Inferior parietal cortex (tissue), 1 donor: ENCODE results near the gene LBR.
A peak's percentile ranks its signal among the peaks of the same experiment; 100 is the strongest.

Experiments
- DNase-seq: peaks from one replicate; pipeline ENCODE4 v3.0.0-alpha.2; 2016; ENCODE audit errors: extremely low spot score

Gene LBR

GRCh38 chr1:225464851-225465792 lies 37.3 kb upstream of the LBR start:
- no peak for DNase-seq

DNA sequence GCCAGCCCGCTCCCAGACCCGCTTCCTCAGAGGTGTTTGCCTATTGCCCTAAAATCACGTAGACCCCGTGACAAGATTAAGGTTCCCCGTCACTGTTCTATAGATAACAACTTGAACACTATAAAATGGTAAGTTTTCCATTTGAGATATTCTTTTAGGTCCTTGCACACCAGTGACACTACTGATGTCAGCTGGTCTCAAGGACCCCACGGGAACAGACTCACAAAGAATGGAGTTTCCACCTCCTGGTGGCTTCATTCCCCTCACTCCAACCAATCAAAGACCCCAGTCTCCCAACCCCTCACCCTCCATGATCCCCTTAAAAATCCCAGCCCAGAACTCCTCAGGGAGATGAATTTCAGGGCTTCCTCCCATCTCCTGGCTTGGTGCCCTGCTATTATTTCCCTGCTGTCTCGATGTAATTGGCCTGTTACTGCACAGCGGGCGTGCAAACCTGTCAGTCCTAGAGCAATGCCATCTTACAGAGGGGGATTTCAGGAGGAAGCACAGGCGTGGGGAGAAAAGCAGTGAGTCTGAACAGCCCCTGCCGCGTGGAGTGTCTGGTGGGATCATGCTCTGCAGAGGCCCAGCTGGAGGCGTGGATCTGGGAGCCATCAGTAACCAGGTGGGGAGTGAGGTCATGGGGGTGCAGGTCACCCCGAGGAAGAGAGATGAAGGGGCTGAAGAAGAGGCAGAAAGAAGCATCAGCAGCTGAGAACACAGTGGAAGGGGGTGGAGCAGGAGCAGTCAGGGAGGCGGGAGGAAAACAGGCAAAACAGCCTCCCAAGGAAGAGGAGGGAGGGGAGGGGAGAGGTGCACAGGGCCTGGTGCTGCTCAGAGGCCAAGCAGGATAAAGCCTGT lies 35.1 kb upstream of the LBR start:
- DNase-seq, result no peak

DNA sequence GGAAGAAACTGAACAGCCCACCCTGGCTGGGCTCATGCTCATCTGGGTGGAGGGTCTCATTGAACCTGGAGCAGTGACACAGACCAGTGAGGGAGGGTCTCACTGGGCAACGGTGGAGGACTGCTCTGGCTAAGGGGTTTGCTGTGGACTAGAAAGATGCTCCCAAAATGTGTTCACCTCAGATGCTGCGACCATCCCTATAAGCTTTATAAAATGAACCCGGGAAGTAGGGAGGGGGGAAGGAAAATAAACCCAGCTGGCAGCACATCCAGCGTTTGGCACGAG lies 34.5 kb upstream of the LBR start:
- DNase-seq, result no peak

- DNase-seq, result no peak
Observed at GRCh38 chr1:225461533-225462428, 33.9 kb upstream of the LBR start.

DNA sequence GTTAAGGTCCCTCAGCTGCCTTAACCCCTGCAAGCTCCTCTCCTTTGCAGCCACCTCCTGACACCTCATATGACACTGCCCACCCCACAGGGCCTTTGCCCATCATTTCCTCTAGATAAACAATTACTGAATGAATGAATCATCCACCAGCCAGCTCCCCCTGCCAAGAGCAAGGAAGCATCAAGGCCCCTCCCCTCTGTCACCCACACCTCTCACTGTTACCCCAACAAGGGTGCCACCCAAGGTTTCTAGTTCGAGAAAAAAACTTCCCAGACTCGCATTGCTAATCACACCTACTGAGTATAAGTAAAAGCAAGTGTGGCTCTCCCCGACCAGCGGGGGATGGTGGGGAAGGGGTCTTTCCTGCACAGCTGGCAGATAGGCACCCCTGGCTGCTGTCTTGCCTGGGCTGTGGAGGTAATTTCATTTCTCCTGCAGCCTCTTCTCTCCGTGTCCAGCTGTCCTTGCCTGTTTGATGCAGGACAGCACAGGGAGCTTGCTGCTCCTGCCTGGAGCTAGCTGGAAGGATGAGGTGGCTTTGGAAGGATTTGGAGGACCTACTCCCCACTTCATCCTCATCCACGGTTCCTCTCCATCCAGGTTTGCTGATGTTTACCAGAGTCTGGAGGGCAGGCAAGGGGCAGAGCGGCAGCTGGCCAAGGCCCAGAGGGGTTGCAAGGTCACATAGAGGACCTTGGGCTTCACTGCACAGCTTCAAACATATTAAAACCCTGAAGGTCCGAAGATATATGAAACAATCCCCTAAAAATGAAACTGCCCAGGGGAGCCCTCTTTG lies 33.1 kb upstream of the LBR start:
- no peak for DNase-seq

DNA sequence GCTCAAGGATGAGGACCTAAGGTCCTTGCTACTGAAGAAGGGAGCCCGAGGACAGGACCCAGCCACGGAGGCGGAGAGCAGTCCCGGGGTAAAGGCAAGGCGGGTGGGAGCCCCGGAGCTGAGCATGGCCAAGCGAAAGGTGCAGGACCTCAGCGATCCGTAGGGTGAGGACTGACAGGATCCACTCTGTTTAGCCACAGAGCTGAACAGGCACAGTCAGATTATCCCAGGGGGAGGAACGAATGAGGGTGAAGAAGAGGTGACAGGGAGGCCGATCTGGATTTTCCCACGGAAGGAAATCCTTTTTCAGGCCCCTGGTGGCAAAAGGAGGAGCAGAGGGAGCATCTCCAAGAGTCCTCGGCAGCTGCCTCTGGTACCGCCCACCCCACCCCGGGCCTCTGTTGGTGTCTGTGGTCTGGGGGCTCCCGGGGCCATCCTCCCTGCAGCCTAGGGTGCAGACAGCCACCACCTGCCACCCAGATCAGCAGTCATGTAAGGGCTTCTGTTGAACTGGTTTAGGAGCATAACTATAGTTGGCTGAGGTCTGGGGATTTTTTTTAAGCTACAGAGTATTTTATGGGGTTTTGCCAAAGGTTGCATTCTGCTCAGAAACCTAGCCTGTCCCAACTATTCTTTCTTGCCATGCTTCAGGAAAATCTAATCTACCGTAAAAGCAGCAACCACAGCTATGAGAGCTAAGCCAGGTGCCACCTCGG lies 32.3 kb upstream of the LBR start:
- no peak for DNase-seq

DNA sequence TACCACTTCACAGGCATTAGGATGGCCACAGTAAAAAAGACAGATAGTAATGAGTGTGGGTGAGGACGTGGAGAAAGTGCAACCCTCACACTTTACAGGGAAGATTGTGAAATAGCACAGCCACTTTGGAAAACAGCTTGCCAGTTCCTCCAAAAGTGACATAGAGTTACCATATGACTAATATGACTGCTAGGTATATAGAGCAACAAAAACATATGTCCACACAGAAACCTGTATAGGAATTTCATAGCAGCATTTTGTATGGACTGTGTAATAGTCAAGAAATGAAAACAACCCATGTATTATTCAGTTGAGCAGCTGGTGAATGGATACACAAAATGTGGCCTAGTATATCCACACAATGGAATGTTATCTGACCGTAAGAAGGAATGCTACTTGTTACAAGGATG lies 30.4 kb upstream of the LBR start:
- DNase-seq, result no peak

DNA sequence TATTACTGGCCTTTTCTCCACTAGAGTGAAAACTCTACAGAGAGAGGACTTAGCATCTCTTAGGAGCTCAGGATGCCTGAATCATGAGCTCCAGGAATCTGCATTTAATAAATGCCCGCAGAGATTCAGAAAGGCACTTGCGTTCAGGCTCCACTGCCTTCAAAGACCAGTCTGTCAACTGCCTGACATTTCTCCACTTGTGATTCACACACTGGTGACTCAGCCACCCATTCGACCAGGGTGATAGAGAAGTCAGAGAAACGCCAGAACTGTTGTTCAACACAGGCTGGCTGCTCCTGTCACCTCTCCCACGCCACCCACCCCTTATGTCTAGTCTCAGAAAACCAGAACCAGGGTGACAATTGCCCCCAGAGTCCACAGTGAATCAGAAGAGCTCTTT lies 26.9 kb upstream of the LBR start:
- DNase-seq, result no peak

DNA sequence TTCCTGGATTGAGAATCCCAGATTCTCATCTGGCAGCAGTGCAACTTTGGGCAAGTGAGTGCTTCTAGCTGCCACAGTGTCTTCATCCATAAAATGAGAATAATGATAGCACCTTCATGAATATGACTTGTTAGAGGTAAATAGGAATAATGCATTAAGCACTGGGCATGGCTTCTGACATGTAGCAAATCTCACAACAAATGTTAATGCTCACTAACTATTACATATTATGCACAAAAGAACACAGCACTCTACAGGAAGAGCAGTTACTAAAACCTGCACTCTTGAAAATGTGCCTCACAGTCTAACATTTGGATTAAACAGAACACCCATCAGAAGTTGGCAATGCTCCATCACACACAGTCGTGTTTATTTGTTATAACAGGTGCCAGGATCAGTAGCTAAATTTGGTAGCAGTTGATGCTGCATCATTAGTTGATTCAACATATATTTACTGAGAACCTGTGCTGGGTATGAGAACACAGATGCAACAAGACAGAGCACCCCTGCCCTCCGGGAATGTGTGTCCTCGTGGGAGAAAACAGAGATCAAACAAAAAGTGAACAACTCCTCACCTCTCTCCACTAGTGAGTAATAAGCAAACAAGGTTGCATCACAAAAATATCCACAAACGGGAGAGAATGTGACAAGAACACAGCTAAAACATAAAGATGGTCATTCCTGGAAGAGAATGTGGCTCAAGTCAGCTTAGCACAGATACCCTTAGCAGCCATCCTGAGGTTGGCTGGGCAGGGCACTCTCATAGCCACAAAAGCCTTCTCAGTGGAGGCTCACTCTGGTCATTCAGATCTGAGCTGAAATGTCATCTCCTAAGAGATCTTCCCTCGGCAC lies 26.2 kb upstream of the LBR start:
- DNase-seq, result no peak

DNA sequence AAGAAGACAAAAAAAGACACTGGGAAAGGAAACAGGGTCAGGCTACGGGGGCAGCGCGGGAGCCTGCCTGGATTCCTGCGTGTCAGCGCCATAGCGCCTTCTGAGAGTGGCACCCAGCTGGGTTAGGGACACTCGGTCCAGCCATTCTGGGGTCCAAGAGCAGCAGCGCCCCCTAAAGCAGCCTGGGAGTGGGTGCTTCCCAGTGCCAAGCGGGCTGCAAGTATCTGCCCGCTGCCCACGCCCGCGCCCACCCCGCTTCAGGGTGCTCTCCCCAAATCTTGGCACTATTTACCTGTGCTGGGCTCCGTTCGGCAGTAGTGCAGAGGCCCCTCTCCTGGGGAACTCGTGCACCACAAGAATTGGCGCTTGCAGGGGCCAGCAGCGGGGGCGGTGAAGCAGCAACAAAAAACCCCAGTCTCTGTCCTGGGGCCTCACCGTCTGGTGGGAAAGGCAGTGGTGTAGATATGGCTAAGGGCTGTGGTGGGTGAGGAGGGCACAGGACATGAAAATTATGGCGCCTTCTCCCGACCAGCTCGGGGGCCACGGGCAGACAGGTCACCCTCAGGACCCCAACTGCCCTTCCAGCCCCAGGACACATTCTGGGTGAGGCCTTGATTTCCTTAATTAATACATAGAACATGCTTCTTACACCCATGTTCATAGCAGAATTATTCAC lies 24.1 kb upstream of the LBR start:
- DNase-seq, result no peak

DNA sequence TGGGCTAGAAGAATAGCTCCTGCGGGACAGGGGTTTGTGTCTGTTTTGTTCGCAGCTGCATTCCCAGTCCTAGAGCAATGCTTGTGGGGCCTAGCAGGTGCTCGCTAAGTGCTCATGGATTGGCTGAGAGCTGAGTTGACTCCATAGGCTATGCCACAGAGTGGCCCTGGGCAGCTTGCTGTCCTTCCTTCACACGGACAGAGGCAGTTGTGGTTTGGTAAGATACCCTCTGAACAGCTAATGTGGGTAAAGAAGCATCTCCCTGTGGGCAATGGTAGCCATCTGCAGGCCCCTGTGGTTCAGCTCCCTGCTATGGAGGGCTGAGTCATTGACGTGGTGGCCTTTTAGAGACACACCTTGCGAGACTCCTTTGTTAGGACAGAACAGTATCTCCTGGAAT lies 23.5 kb upstream of the LBR start:
- DNase-seq, result no peak

DNA sequence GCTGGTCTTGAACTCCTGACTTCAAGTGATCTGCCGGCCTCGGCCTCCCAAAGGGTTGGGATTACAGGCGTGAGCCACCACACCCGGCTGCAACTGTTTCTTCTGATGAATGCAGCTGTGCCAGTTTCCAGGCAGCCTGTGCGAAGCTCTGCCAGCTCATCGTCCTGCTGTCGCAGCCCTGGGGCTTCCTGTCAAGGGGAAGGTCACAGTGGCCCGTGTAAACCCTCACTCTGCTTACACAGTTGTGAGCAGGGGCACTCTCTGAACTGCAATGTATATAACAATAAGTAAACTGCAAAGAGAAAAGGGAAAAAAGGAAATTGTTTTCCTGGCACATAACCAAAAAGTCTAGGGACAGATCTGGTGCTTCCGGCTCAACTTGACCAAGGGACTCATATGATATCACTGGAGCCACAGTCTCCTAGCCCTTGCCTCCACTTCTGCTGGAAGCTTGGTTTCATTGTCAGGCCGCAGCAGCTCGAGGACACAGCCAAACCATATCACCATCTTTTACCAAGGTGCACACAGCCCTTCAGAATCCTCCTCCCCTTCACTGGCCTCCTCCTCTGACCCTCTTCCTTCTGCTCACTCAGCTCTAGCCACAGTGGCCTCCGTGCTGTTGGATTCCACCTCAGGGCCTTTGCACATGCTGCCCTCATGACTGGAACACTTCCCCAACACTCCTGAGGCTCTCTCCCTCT lies 22.8 kb upstream of the LBR start:
- DNase-seq, result no peak

DNA sequence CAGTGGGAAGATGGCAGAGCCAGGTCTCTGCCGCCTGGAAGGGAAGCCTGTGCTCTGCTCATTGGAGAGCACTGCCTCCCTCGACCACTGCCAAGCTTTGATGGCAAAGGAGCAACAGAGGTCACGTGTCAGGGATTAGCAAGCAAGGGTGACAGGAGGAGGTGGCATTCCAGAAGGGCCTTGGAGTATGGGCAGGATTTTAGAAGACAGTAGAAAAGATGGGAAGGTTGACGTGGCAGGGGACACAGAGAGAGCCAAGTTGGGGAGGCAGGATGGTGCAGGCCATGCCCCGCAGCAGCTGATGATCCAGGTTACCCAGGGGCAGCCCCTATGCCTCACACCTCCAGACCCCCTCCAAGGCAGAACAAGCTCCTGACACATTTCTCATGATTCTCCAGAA lies 21.9 kb upstream of the LBR start:
- DNase-seq, result no peak

- no peak for DNase-seq
Observed at GRCh38 chr1:225449261-225449660, 21.4 kb upstream of the LBR start.

DNA sequence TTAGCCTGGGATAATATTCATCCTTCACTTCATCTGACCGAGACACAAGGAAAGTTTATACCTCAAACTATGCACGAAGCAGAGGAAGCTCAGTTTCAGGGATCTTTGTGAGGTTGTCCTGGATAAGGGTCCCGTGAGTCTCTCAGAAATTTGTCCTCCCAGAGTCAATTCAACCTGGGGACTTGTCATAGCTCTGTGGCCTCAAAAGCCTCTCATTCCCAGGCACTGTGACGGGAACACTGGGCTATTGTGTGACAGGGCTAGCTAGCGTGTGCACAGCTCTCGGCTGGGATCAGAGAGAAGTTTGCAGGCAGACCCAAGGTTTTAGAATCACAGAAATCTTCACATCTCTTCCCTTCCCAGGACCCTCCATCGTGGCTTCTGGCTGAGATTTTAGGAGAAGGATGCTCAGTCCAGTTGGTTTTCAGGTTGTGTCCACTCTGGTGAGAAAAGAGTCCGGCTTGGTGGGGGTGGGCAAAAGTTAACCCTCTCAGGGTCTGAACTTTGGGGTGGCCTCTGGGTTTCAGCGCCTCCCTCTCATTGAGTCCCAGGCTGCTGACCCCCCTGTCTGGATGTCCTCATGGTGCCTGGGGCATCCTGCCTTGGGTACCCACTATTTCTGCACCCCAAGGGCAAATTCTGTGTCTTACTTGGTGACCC lies 20.4 kb upstream of the LBR start:
- DNase-seq, result peak; percentile 65

DNA sequence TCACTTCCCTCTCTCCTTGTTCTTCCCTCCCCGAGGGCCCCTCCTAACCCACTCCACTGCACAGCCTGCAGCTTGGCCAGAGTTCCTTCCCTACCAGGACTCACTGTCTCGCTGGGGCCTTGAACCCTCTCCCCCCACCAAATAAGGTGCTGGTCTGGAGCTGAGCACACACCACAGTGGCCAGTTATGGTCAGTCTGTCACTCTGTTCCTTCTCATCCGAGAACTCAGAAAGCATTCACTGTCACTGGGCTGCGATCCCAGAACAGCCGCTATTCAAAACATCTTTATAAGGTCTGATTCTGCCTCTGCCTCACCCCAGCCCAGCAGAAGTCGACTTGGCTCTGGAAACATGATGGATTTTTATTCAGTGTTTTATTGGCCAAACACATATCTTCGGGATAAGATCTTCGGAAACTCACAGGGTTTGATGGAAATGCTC lies 19.8 kb upstream of the LBR start:
- DNase-seq, result peak; percentile 59

- DNase-seq, result no peak
Observed at GRCh38 chr1:225446981-225447615, 19.3 kb upstream of the LBR start.
